Hepatocyte (in vitro differentiated cells): ENCODE results near the gene MOB3C.

ENCODE experiments used
- EZH2 ChIP-seq: fragments of 200-600 bp; sonication (generic); IDR thresholded peaks from 2 replicates; pipeline ENCODE4 v1.6.1; 2016; ENCODE audit warnings: antibody characterized with exemption, mild to moderate bottlenecking, borderline replicate concordance
- EZH2phosphoT487 ChIP-seq: fragments of 200-600 bp; sonication (generic); IDR thresholded peaks from one replicate; pipeline ENCODE4 v1.6.1; 2018; ENCODE audit warnings: antibody characterized with exemption, mild to moderate bottlenecking, low read depth, moderate library complexity; ENCODE audit not compliant: unreplicated experiment, severe bottlenecking
- TF ChIP-seq, protein P1 (sequence below): fragments of 200-600 bp; sonication (generic); IDR thresholded peaks from 2 replicates; pipeline ENCODE4 v1.5.1; 2016; ENCODE audit warnings: antibody characterized with exemption, mild to moderate bottlenecking; ENCODE audit not compliant: poor library complexity

DNA sequence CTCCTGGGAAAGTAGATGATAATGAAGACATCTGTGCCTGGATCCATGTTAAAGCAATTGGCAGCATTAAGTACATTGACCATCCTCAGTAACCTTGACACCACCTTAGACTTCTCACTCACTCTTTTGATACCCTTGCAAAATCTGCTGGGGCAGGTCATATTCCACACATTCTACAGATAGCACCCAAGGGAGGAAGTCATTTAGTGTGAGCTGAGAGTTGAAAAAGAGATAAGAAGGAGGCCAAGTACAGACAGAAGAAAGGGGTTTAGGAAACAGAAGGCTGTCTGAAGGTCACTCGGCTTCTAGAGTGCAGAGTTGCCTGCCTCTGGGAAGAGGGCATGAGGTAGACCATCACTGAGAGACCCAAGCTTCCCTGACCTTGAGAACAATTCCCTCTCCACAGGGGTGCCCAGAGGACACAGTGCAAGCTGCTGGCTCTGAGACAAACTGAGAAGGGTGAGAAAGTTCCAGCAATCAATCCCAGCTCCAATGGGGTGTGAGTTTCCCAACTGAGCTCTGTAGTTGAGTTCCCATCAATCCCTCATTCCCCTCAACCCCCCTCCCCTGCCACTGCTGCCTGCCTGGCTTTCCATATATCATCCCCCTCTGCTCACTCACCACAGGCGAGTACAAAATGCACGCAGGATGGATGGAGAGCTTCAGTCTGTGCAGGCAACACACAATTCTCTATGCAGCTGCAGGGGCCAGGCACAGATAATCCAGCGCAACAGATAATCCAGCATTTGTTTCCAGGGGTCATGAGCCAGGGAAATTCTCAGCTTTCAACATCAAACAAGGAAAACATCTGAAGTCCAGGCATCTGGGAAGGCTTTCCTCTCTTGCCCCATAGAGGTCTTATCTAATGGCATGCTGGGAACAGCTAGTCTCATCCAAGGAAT lies 7.4 kb upstream of the MOB3C start:
- TF ChIP-seq, protein P1, sequence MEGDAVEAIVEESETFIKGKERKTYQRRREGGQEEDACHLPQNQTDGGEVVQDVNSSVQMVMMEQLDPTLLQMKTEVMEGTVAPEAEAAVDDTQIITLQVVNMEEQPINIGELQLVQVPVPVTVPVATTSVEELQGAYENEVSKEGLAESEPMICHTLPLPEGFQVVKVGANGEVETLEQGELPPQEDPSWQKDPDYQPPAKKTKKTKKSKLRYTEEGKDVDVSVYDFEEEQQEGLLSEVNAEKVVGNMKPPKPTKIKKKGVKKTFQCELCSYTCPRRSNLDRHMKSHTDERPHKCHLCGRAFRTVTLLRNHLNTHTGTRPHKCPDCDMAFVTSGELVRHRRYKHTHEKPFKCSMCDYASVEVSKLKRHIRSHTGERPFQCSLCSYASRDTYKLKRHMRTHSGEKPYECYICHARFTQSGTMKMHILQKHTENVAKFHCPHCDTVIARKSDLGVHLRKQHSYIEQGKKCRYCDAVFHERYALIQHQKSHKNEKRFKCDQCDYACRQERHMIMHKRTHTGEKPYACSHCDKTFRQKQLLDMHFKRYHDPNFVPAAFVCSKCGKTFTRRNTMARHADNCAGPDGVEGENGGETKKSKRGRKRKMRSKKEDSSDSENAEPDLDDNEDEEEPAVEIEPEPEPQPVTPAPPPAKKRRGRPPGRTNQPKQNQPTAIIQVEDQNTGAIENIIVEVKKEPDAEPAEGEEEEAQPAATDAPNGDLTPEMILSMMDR = no peak
- TF ChIP-seq EZH2 (no peak), EZH2phosphoT487 (no peak)
